HG02840 (cell line): ENCODE results near the gene SPRED2.
A peak's percentile ranks its signal among the peaks of the same experiment; 100 is the strongest.

Experiments used
- ATAC-seq: cut with Tn5 transposase; IDR thresholded peaks from one replicate; pipeline ENCODE4 v1.9.1; 2021; ENCODE audit warnings: mild to moderate bottlenecking, moderate library complexity, moderate number of reproducible peaks; ENCODE audit not compliant: unreplicated experiment, low FRiP score

The SPRED2 gene, protein sequence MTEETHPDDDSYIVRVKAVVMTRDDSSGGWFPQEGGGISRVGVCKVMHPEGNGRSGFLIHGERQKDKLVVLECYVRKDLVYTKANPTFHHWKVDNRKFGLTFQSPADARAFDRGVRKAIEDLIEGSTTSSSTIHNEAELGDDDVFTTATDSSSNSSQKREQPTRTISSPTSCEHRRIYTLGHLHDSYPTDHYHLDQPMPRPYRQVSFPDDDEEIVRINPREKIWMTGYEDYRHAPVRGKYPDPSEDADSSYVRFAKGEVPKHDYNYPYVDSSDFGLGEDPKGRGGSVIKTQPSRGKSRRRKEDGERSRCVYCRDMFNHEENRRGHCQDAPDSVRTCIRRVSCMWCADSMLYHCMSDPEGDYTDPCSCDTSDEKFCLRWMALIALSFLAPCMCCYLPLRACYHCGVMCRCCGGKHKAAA

DNA sequence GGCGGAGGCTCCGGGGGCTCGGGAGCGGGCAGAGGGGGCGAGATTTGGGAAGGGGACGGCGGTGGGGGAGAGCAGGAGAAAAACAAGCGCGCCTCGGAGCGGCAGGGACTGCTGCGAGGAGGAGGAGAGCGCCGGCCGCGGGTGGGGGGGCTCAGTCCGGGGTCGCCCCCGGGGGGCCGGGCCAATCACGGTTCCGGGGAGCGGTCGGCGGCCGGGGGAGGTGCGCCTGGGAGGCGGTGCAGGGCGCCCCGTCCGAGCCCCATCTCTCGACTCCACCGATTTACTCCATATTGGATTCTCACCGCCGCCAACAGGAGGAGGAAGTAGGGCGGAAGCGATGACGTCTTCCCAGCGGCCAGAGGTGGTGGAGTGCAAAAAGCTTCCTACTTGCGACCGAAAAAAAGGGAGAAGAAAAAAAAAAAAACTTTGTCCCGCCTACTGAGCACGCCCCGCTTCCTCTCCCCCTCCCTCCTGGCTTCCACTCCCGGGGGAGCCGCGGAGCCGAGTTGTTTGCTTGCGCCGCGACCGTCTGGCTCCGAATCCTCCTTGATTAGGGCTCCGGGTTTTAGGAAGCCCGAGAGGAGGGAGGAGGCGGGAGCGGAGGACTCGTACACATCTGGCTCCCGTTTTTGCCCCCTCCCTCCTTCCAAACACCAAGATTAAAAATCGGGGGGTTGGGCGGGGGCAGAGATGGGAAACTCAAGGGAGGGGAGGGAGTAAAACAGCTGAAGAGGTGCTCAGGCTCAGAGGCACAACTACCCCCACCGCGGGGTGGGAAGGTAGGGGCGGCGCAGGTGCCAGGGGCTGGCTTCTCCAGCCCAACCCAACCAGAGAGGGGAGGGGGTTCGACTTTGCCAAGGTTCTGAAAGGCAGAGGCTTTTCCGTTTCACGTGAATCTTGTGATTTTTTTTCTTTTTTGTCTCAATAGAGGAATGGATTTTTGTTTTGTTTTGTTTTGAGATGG is at the start of gene SPRED2:
Gene SPRED2 (minus strand): TSS at position 373 of the 964 bp plus-strand sequence. CDS start 612 bp downstream, outside the sequence.
- peak; percentile 29 for ATAC-seq

DNA sequence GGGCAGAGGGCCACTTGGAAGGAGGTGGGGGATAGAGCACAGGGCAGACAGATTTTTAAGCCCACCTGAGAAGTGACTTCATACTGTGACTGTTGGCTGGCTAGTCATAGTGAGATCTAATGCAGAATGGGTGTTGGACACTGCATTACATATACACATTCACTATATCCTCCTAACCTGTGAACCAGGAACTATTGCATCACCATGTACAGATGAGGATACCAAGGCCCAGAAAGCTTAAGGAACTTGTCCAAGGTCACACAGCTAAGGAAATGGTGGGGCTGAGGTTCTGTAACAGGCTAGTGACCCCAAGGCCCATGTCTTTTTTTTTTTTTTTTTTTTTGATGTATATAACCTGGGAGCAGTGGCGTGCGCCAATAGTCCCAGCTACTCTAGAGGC is 49.6 kb upstream of the SPRED2 start:
- ATAC-seq = no peak

DNA sequence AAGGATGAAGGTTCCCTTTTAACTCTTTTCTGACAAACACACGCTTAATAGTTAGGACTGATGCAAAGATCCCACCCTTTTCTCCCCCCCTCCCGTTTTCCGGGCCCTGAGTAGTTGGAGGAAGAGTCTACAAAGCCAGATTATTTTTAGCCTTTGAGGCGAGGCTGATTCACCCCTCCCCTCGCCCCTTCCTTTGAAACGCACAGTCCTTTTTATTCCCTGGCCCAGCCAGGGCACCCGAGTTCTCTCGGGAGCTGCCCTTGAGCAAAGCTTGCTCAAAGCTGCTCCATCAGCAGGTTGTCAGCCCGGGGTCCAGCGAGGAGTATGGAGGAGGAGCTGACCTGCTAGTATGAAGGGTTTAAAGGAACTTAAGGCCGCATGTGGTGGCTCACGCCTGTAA is 47.1 kb upstream of the SPRED2 start:
- ATAC-seq = no peak

DNA sequence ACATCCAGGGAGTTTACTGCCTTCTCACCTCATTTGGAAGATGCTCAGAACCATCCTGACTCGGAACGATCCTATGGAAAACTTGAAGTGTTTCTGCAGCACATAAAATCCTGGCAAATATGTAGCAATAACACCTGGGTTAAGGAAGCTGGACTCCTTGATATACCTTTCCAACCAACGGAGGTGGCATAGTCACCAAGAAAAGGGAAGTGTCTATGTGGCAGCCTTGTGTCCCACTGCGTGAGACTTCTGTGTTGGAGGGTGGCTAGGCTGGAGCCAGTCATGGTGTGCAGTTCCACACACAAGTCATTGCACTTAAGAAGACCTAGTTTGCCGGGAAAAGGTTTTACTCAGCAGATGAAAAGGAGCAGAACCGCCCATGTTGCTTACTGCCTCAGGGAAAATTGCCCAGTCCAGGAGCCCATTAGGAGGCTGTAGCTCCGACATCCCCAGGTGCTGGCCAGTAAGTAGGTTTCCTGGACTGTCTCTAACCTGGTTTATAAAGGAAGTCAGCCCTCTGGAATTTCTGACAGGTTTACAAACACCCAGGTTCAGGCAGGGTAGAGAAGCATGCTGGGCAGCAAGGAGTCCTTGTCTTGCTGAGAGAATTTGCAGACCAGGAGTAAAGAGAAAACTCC is 46.2 kb upstream of the SPRED2 start:
- ATAC-seq = no peak

DNA sequence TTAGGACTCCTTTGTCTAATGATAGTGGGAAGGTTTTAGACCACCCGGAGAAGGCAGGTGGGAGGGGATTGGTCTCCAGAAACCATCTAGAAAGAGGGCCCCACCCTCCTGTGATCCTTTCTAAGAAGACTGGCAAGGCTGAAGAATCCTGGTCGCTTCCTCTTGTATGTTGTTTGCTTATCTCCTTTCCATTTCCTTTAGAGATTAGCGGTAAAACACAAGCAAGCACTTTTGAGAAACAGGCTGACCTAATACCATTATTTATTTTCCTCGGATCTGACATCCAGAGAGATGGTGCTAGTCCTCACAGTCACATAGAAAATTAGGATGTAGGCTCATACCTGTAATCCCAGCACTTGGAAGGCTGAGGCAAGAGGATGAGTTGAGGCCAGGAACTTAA is 45.2 kb upstream of the SPRED2 start:
- ATAC-seq = no peak

DNA sequence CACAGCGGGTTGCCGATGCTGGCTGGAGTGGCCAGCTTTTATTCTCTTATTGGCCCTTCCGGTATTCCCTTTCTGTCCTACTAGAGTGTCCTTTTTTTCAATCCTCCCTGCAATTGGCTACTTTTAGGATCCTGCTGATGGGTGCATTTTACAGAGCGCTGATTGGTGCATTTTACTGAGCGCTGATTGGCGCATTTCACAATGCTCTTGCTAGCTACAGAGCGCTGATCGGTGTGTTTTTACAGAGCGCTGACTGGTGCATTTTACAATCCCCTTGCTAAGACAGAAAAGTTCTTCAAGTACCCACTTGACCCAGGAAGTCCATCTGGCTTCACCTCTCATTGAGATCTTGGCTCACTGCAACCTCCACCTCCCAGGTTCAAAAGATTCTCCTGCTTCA is 44.4 kb upstream of the SPRED2 start:
- ATAC-seq = no peak

DNA sequence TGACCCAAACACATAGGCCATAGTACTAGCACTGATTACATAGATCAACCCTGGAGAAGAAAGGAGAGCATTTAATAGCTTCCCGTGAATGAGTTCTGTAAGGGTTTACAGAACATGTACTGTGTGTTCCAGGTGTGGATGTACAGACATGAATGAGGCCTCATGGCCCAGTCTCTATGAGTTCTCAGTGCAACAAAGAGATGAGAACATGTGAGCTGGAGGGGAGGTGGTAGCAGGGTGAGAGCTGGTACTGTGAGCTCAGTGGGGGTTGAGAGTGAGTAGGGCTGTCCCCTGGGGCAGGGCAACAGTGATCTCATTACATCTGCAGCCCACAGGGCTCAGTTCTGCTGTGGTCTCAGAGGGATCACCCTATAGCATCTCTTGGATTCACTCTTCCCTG is 42.6 kb upstream of the SPRED2 start:
- no peak for ATAC-seq

DNA sequence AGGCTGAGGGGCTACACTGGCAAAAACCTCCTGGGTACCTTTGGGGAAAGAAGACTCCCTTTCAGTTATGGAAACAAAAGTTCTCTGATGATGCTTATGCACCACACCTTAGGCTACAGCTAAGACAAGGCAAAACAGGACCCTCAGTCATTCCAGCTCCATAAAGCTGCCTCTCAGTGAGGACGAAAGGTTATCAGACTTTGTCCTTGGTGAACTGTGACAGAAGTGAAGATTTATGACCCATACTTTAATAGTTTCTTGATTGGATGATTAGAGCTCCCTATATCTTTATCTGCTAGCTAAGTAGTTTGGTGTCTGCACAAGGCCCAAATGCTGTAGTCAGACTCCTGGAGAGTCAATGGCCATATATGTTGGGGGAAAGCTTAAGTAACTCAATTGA is 40.6 kb upstream of the SPRED2 start:
- ATAC-seq = no peak

DNA sequence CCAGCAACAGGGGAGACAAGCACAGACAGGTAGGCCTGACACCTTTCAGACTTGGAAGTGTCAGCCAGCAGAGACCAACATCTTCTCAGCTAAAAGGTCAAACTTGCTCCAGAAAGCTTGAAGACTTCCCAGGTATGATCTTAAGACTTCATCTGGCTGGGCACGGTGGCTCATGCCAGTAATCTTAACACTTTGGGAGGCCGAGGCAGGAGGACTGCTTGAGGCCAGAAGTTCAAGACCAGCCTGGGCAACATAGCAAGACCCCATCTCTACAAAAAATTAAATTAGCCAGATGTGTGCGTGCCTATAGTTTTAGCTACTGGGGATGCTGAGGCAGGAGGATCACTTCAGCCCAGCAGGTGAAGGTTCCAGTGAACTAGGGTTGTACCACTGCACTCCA is 39.0 kb upstream of the SPRED2 start:
- ATAC-seq = no peak

DNA sequence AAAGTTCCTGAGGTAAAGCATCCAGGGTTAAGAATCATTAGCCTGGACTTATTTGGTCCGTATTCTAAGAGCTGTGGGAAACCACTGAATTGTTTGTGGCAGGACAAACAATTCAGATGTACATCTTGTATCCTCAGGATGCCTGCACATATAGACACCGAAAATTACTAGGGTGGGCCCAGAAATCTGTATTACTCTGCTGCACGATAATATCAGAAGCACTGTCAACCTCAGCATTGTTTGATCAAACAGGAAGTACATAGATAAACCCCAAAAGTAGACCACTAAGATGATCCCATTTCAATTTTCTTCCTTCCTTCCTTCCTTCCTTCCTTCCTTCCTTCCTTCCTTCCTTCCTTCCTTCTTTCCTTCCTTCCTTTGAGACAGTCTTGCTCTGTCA is 34.2 kb upstream of the SPRED2 start:
- ATAC-seq = no peak

DNA sequence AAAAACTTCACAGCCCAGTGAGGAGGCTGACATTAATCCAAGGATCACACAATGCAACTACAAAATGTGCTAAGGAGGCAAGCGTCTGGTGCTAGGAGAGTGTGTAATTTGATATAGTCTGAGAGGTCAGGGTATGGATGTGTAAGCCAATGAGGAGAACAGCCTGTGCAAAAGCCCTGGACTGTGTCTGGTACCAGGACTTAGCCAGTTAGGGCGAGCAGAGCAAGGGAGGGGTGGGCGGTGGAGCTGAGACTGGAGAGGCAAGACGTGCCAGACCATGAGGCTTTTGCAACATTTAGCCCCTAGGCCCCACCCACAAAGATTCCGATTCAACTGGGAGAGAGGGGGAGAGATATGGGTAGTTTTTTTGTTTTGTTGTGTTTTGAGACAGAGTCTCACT is 33.5 kb upstream of the SPRED2 start:
- ATAC-seq = no peak

DNA sequence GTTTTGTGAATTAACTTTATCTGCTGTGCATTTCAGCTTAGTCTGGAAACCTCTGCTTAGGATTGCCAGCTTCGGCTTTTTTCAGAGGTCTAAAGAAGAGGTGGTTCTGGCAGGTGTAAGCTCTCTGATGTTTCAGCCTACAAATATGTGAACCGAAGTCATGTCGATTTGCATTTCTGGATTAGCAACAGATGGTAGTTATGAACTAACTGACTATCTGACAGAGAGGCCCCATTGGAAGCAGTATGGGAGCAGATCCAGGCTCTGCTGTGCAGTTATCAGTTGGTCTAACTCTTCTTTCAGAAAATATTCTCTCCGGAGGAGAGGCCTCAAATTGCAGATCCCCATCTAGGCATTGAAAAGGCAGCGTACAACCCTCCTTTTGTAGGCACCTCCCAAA is 32.7 kb upstream of the SPRED2 start:
- no peak for ATAC-seq

DNA sequence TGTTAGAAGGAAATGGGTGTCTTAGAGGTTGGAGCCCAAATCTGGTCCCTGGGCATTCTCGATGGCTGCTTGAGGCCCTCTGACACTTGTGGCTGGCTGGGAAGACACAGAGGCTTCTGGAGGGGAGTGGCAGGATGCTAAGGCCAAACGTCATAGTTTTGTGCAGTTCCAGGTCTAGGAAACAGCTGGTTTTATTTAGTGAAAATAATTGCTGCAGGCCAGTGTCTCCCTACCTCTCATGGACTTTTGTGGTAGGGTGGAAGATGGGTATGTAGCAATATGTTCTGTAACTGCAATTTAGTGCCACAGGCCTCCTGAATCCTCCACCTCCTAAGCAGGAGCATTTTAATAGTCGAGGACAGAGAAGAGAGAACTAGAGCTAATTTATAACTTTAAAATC is 32.2 kb upstream of the SPRED2 start:
- ATAC-seq = no peak

DNA sequence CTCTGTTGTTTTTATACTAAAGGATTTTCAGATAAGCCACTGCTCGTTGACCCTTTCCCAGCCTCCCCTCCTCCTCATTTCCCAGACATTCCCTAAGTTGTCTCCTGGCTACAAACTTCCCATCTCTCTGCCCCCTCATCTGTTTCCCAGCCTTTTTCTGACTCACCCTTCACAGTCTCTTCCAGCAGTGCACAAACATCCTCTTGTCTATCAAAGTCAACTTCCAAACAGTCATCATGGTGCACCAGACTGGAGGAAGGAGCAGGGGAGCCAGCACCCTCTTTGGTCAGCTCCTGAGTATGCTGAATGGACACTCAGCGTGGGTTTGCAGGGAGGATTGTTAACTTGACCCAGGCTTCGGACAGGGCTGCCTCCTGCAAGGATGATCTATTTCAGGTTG is 26.6 kb upstream of the SPRED2 start:
- no peak for ATAC-seq

DNA sequence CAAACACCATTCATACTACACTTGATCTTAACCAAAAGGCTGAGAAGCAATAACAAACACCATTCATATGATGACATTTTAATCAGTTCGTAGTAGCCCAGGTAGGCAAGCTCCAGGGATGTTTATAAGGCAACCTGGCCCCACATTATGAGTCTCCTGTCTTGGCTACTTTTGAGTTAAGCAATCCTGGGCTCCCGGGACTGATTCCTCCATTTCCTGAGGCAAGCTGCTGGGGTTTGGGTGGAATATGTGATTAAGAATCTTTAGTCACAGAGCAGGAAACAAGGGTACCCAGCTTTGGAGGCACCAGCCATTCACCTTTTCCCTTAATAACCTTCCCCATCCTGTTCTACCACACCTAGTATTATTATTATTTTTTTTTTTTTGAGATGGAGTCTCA is 24.5 kb upstream of the SPRED2 start:
- ATAC-seq = no peak

DNA sequence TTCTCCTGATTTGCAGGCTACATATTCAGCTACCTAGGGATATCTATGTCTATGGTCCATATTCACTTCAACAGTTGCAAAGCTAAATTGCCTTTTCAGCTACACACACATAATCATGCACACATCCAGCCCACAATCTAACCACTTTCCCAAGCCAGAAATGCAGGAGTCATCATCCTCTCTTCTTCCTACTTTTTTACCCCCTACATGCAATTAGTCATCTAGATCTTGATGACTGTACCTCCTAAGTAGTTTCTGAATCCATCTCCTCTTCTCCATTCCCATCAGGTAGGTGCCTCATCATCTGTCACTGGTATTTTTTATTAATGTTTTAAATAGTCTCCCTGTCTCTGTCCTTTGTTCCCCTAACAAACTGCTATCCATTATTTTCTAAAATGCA is 23.7 kb upstream of the SPRED2 start:
- no peak for ATAC-seq

DNA sequence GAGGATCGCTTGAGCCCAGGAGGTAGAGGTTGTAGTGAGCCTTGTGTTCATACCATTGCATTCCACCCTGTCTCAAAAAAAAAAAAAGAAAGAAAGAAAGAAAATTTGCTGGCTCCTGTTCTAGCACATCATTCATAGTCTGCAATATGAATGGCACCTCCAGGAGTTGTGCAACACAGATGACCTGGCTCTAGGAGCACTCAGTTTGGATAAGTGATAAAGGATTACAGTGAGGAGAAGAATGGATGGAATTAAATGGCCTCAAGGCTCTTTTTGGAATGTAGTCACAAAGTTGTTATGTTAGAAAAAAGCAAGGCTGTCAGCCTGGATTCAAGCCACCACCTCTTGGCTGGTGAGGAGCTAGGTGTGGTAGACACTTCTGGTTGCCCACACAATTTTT is 21.5 kb upstream of the SPRED2 start:
- ATAC-seq = no peak

DNA sequence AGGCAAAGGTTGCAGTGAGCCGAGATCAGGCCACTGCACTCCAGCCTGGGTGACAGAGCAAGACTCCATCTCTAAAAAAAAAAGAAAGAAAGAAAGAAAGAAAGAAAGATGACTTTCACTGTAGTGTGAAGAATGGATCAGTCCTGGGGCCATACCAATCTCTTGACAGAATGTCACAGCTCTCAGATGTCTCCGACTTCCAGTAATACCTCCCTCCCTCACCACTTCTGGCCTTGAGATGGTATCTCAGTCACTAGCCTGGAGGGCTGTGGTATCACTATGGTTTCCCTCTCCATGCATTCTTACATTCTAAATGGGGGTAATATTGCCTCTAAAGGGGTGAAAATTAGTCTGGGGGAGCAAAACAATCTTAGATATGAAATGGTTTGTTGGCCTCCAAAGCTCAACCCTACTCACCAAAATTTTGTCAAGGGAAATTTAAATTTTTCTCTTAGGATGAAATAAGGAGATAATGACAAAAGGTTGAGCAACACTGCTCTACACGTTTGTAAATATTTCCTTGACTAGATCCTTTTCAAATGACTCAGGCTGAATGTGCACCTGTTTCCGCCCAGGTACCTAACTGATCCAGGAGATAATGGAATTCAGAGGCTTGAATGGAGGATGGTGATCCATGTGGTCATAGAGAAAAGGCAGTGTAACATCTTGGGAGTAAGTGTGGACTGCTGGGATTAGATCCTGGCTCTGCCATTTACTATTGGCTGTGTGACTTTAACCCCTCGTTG is 19.9 kb upstream of the SPRED2 start:
- no peak for ATAC-seq

DNA sequence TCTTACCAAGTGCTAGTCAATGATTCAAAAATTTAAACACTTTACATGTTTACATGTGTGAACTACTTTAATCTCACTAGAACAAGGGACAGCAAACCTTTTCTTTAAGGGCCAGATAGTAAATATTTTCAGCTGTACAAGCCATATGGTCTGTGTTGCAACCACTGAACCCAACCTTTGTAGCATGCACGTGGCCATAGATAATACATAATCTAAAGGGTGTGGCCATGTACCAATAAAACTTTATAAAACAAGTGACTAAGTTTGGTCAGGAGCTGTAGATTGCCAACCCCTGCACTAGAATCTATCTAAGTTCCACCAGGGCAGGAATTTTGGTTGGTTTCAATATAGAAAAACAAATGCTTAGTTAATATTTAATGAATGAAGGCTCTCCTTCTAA is 18.4 kb upstream of the SPRED2 start:
- ATAC-seq = no peak

DNA sequence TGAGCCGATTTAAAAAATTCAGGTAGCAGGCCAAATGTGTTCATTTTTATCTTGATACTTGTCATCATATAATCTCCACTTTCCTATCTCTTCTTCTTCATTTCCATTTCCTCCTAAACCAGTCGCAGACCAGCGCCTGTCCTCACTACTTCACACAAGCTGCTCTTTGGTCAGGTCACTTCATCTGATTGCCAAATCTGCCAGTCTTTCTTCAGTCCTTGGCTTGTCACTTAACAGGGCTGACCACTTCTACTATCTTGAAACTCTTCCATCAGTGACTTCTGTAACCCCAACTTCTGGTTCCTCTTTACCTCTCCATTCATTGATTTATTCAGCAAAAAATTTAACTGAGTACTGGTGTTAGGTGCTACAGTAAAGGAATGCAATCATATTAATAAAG is 18.0 kb upstream of the SPRED2 start:
- ATAC-seq = no peak
